OCI-LY7 (cell line): ENCODE data around the gene NCK2. TPM values are rescaled to one million over a fixed set of nuclear protein-coding genes. Genes with fewer than 3 reads are reported as not detected.

Source experiments
- BruUV-seq: library from RNA; stranded (reverse); fragments of 400-500 nt; replicated peaks from 2 replicates; lab custom pipeline; 2021; lab: Mats Ljungman, UMichigan
- CTCF ChIA-PET: fragments of 300-600 bp; sonication (Branson Sonifier 250); formaldehyde crosslinking; loops from one replicate; lab custom pipeline; 2022; ENCODE audit warnings: antibody characterized with exemption; ENCODE audit not compliant: unreplicated experiment; lab: Charles Lee
- POLR2A ChIA-PET: fragments of 300-600 bp; sonication (Branson Sonifier 250); formaldehyde crosslinking; loops from one replicate; lab custom pipeline; 2022; ENCODE audit warnings: antibody characterized with exemption; lab: Charles Lee
- DNase-seq: peaks from one replicate; pipeline ENCODE4 v3.0.0-alpha.2; 2015; ENCODE audit warnings: low spot score
- H2AFZ ChIP-seq: fragments of 200-600 bp; sonication (generic), shearing (Covaris generic); 2 replicates; pipeline ENCODE4 v1.6.1; 2014; ENCODE audit warnings: mild to moderate bottlenecking, antibody characterized with exemption, low read length, moderate library complexity
- H3K27ac ChIP-seq: fragments of 200-600 bp; sonication (generic); 2 replicates; pipeline ENCODE4 v1.5.1; 2014; ENCODE audit warnings: mixed run types, low read depth, mild to moderate bottlenecking, moderate library complexity, low read length, inconsistent platforms; ENCODE audit not compliant: poor library complexity, severe bottlenecking
- H3K36me3 ChIP-seq: fragments of 200-600 bp; sonication (generic); 2 replicates; pipeline ENCODE4 v1.6.1; 2014; ENCODE audit warnings: mild to moderate bottlenecking, antibody characterized with exemption, low read length, moderate library complexity, mixed read lengths; ENCODE audit not compliant: insufficient read depth
- H3K4me1 ChIP-seq: fragments of 200-600 bp; sonication (generic); 2 replicates; pipeline ENCODE4 v1.5.1; 2014; ENCODE audit warnings: mild to moderate bottlenecking, low read length; ENCODE audit not compliant: insufficient read depth, poor library complexity, severe bottlenecking
- H3K4me2 ChIP-seq: fragments of 200-600 bp; sonication (generic); 2 replicates; pipeline ENCODE4 v1.6.1; 2014; ENCODE audit warnings: mild to moderate bottlenecking, low read length
- H3K4me3 ChIP-seq: fragments of 200-600 bp; sonication (generic); 2 replicates; pipeline ENCODE4 v1.5.1; 2014; ENCODE audit warnings: mild to moderate bottlenecking, low read depth, low read length; ENCODE audit not compliant: poor library complexity, severe bottlenecking
- H3K79me2 ChIP-seq: fragments of 200-600 bp; sonication (generic); 2 replicates; pipeline ENCODE4 v1.6.1; 2016; ENCODE audit warnings: low read depth, mild to moderate bottlenecking, low read length, moderate library complexity, mixed read lengths; ENCODE audit not compliant: insufficient read depth
- H3K9me2 ChIP-seq: fragments of 200-600 bp; sonication (generic); 2 replicates; pipeline ENCODE4 v1.6.1; 2016; ENCODE audit warnings: mild to moderate bottlenecking, low read length, mixed read lengths; ENCODE audit not compliant: insufficient read depth
- H3K9me3 ChIP-seq: fragments of 200-600 bp; sonication (generic); 2 replicates; pipeline ENCODE4 v1.6.1; 2014; ENCODE audit warnings: mild to moderate bottlenecking, mixed run types, low read length, mixed read lengths
- H4K20me1 ChIP-seq: fragments of 200-600 bp; sonication (generic); 2 replicates; pipeline ENCODE4 v1.6.1; 2014; ENCODE audit warnings: mild to moderate bottlenecking, antibody characterized with exemption, low read length, moderate library complexity, mixed read lengths; ENCODE audit not compliant: insufficient read depth
- CTCF ChIP-seq: fragments of 200-600 bp; sonication (generic); conservative IDR thresholded peaks from 2 replicates; pipeline ENCODE4 v1.5.1; 2014; ENCODE audit warnings: mild to moderate bottlenecking, antibody characterized with exemption, low read length, moderate library complexity, mixed read lengths
- EZH2phosphoT487 ChIP-seq: fragments of 200-600 bp; sonication (generic); IDR thresholded peaks from 2 replicates; pipeline ENCODE4 v1.6.1; 2018; ENCODE audit warnings: low read depth, borderline replicate concordance, mild to moderate bottlenecking, mixed run types, antibody characterized with exemption, low read length, moderate library complexity, mixed read lengths
- intact Hi-C: fragments of 100-400 bp; cut with micrococcal nuclease; formaldehyde crosslinking; loops from one replicate; pipeline ENCODE4 v1.10.0; 2022; ENCODE audit not compliant: unreplicated experiment
- total RNA-seq, 2 experiments: library from RNA; depleted of rRNA in 1 of 2; stranded (reverse); fragments of >200 nt in 1 of 2; shearing (Covaris generic) in 1 of 2; gene quantifications; 2 replicates each; pipeline ENCODE4 v1.2.3, GENCODE V29; 2014 to 2022

Gene NCK2
- total RNA-seq, 2 experiments from 2014 or later: 23.4 to 34.2 TPM

DNA sequence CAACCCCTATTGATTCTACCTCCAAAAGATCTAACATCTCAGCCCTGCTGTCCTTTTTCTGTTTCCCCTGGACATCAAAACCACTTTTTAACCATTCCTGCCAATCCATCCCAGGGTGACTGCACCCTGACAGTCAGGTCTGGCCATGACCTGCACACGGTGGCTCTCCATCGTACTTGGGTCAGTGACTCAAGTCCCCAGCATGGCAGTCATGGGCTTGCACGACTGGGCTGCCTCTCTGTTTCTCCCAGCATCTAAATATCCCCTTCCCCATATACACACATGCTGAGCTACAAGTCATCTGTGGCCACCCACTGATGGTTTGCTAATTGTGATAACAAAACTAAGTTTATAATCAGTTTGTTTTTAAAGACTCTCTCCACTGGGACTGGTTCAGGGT, 6.6 kb downstream of the NCK2 start:
- H4K20me1 ChIP-seq: peaks cover 12% of the 10 kb centered on the region; the same call in 1 of the 2 replicates

DNA sequence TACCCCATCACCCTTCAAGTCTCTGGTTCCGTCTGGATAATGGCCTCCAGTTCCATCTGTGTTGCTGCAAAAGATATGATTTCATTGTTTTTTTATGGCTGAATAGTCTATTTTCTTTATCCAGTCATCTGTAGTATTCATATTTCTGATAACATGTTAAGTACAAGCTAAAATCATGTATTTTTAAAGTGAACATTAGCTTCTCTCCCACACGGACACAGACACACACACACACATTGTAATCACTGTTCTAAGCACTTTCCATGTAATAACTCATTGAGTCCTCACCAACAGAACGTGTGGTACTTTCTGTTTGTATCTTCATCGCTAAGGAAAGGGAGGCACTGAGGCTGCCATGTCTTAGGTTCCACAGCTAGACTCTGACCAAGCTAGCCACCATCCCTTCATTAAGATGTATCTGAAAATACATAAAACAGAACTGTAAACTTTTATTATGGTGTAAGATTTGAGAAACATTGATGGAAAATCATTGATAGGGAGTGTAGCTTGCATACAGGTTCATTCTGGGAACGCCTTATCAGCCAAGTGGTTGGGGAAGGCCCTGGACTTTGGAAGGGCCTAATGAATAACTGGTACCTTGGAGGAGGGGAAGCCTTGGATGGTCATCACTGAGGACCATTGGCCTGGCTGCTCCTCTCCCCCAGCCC, 8.1 kb downstream of the NCK2 start:
- H3K9me2 ChIP-seq: no peaks in the 10 kb centered on the region
- H2AFZ ChIP-seq: no peak overlapping the region
- intact Hi-C loops: no loop called here
- POLR2A ChIA-PET: interaction anchor here (1.2 to 1.4 kb wide), 4 partner anchors 9 to 45 kb away, joined by 3 to 6 read pairs (median 3); no protein-coding TSS in a partner anchor
- no peaks in the 10 kb centered on the region for H3K9me3 ChIP-seq
- TF ChIP-seq EZH2phosphoT487 (no peak), CTCF (no peak)
- H3K79me2 ChIP-seq: peaks cover 18% of the 10 kb centered on the region; the same call in 1 of the 2 replicates
- H3K4me3 ChIP-seq: no peak overlapping the region
- H3K27ac ChIP-seq: no peak overlapping the region
- BruUV-seq: no TSS peak
- CTCF ChIA-PET: no interaction called here
- H4K20me1 ChIP-seq: no peaks in the 10 kb centered on the region
- peaks cover 5% of the 10 kb centered on the region; the same call in 1 of the 2 replicates for H3K36me3 ChIP-seq
- H3K4me1 ChIP-seq: peaks cover 41% of the 10 kb centered on the region
- no peak for DNase-seq
- no peak overlapping the region for H3K4me2 ChIP-seq

More for the DNA sequence above, 6.6 kb downstream of the NCK2 start:
- H3K79me2 ChIP-seq: peaks cover 29% of the 10 kb centered on the region; the same call in 1 of the 2 replicates
- intact Hi-C loops: no loop called here
- H3K4me3 ChIP-seq: no peak overlapping the region
- no peak overlapping the region for H3K4me2 ChIP-seq
- no peak overlapping the region for H2AFZ ChIP-seq
- no TSS peak for BruUV-seq
- no peak for TF ChIP-seq CTCF
- no peak for TF ChIP-seq EZH2phosphoT487
- CTCF ChIA-PET: no interaction called here
- peaks cover 15% of the 10 kb centered on the region for H3K36me3 ChIP-seq
- H3K9me3 ChIP-seq: no peaks in the 10 kb centered on the region
- peaks cover 55% of the 10 kb centered on the region for H3K4me1 ChIP-seq
- POLR2A ChIA-PET: interaction anchor here (1.5 kb wide), 1 partner anchor 26 kb away, joined by 3 read pairs; no protein-coding TSS in a partner anchor
- H3K27ac ChIP-seq: no peak overlapping the region
- no peaks in the 10 kb centered on the region for H3K9me2 ChIP-seq
- no peak for DNase-seq

DNA sequence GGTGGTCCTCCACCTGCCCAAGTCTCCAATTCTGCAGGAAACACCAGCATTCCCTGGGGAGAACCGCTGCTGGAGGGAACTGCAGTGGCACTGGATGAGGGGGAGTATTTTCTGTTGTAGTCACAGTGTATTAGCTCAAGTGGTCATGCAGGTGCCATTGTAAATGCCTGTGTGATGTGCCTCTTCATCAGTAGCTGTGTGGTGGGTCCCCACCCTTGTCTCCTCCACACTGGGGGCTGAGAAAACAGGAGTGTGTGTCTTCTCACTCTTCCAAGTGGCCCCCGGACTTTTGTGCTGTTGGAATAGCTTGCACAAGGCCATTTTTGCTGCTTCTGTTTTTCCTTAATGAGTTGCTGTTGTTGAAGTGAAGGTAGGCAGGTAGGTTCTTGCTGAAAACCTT, 8.7 kb downstream of the NCK2 start:
- H3K4me1 ChIP-seq: peaks cover 36% of the 10 kb centered on the region
- peaks cover 13% of the 10 kb centered on the region; the same call in 1 of the 2 replicates for H3K79me2 ChIP-seq
- H2AFZ ChIP-seq: no peak overlapping the region
- no peak overlapping the region for H3K4me3 ChIP-seq
- no peaks in the 10 kb centered on the region for H4K20me1 ChIP-seq
- no TSS peak for BruUV-seq
- CTCF ChIA-PET: no interaction called here
- intact Hi-C loops: no loop called here
- no peak overlapping the region for H3K27ac ChIP-seq
- H3K4me2 ChIP-seq: no peak overlapping the region
- no peaks in the 10 kb centered on the region for H3K9me3 ChIP-seq
- TF ChIP-seq CTCF (no peak), EZH2phosphoT487 (no peak)
- POLR2A ChIA-PET: interaction anchor here (1.2 to 1.4 kb wide), 3 partner anchors 10 to 12 kb away, joined by 3 to 6 read pairs (median 3); no protein-coding TSS in a partner anchor
- H3K9me2 ChIP-seq: no peaks in the 10 kb centered on the region
- DNase-seq: no peak
- peaks cover 4% of the 10 kb centered on the region; the same call in 1 of the 2 replicates for H3K36me3 ChIP-seq
